GM12875 (cell line): ENCODE data around the gene BLCAP.
"Not testable (repeated sequence)": the region's sequence is repeated elsewhere in the genome, so short reads cannot be mapped to it uniquely, and the experiment has no call there.

Experiments
- H3K4me3 ChIP-seq: one replicate; pipeline ENCODE4 v1.5.1; 2011; ENCODE audit warnings: low read depth, low read length, control low read depth
- CTCF ChIP-seq: IDR thresholded peaks from 2 replicates; pipeline ENCODE4 v1.5.1; 2011; ENCODE audit warnings: low read depth, mild to moderate bottlenecking, control low read depth, inconsistent platforms, low read length, moderate library complexity, borderline replicate concordance; ENCODE audit not compliant: insufficient read depth

BLCAP gene

GRCh38 chr20:37564016-37564387, 36.3 kb upstream of the BLCAP start:
- no peak for TF ChIP-seq CTCF
- no peak overlapping the region for H3K4me3 ChIP-seq

GRCh38 chr20:37562695-37563480, 35.2 kb upstream of the BLCAP start:
- H3K4me3 ChIP-seq, result no peak overlapping the region
- no peak for TF ChIP-seq CTCF

GRCh38 chr20:37560629-37561028, 33.0 kb upstream of the BLCAP start:
- no peak overlapping the region for H3K4me3 ChIP-seq
- no peak for TF ChIP-seq CTCF

GRCh38 chr20:37559312-37560027, 31.8 kb upstream of the BLCAP start:
- TF ChIP-seq CTCF, result no peak
- H3K4me3 ChIP-seq, result no peak overlapping the region

GRCh38 chr20:37558779-37559178, 31.1 kb upstream of the BLCAP start:
- no peak overlapping the region for H3K4me3 ChIP-seq
- no peak for TF ChIP-seq CTCF

- H3K4me3 ChIP-seq, result no peak overlapping the region
- TF ChIP-seq CTCF, result no peak
Measured at GRCh38 chr20:37558306-37558705, 30.6 kb upstream of the BLCAP start.

- H3K4me3 ChIP-seq, result no peak overlapping the region
- no peak for TF ChIP-seq CTCF
Measured at GRCh38 chr20:37556538-37556937, 28.9 kb upstream of the BLCAP start.

GRCh38 chr20:37554721-37555298, 27.1 kb upstream of the BLCAP start:
- H3K4me3 ChIP-seq, result not testable (repeated sequence)
